ENCODE data around the gene PXN.
"Not testable (repeated sequence)": the region's sequence is repeated elsewhere in the genome, so short reads cannot be mapped to it uniquely, and the experiment has no call there.

PXN gene

GRCh38 chr12:120241561-120242274 lies 23.8 kb downstream of the PXN start:
- no peak for DNase-seq (ENCODE audit: low read depth, low spot score)

- DNase-seq (ENCODE audit: low read depth, low spot score) = no peak
Measured at GRCh38 chr12:120240495-120240833, 25.1 kb downstream of the PXN start.

GRCh38 chr12:120239776-120240494 lies 25.6 kb downstream of the PXN start:
- no peak for DNase-seq (ENCODE audit: low read depth, low spot score)

- no peak for DNase-seq (ENCODE audit: low read depth, low spot score)
Measured at GRCh38 chr12:120238839-120239445, 26.6 kb downstream of the PXN start.

- DNase-seq (ENCODE audit: low read depth, low spot score) = no peak
Measured at GRCh38 chr12:120238217-120238616, 27.3 kb downstream of the PXN start.

- DNase-seq (ENCODE audit: low read depth, low spot score) = no peak
Measured at GRCh38 chr12:120237360-120238171, 28.0 kb downstream of the PXN start.

GRCh38 chr12:120236809-120237208 lies 28.7 kb downstream of the PXN start:
- not testable (repeated sequence) for DNase-seq (ENCODE audit: low read depth, low spot score)

GRCh38 chr12:120235369-120236323 lies 29.9 kb downstream of the PXN start:
- DNase-seq (ENCODE audit: low read depth, low spot score) = no peak

- no peak for DNase-seq (ENCODE audit: low read depth, low spot score)
Measured at GRCh38 chr12:120234643-120235368, 30.7 kb downstream of the PXN start.

GRCh38 chr12:120231316-120232011 lies 34.1 kb downstream of the PXN start:
- DNase-seq (ENCODE audit: low read depth, low spot score) = peak; percentile 51

- DNase-seq (ENCODE audit: low read depth, low spot score) = no peak
Measured at GRCh38 chr12:120230974-120231315, 34.6 kb downstream of the PXN start.

GRCh38 chr12:120230326-120230973 lies 35.1 kb downstream of the PXN start:
- no peak for DNase-seq (ENCODE audit: low read depth, low spot score)

- DNase-seq (ENCODE audit: low read depth, low spot score) = no peak
Measured at GRCh38 chr12:120229487-120230325, 35.8 kb downstream of the PXN start.

- DNase-seq (ENCODE audit: low read depth, low spot score) = no peak
Measured at GRCh38 chr12:120229071-120229486, 36.5 kb downstream of the PXN start.

GRCh38 chr12:120228291-120229070 lies 37.0 kb downstream of the PXN start:
- DNase-seq (ENCODE audit: low read depth, low spot score) = peak; percentile 79

- DNase-seq (ENCODE audit: low read depth, low spot score) = no peak
Measured at GRCh38 chr12:120228041-120228290, 37.6 kb downstream of the PXN start.

- no peak for DNase-seq (ENCODE audit: low read depth, low spot score)
Measured at GRCh38 chr12:120227233-120228040, 38.1 kb downstream of the PXN start.
